HG03342 (cell line): ENCODE results near the gene HTR2C.
"Not testable (repeated sequence)": the region's sequence is repeated elsewhere in the genome, so short reads cannot be mapped to it uniquely, and the experiment has no call there.

Experiments used
- ATAC-seq: cut with Tn5 transposase; IDR thresholded peaks from one replicate; pipeline ENCODE4 v1.9.1; 2021; ENCODE audit warnings: mild to moderate bottlenecking, moderate library complexity; ENCODE audit not compliant: unreplicated experiment

The HTR2C gene

DNA sequence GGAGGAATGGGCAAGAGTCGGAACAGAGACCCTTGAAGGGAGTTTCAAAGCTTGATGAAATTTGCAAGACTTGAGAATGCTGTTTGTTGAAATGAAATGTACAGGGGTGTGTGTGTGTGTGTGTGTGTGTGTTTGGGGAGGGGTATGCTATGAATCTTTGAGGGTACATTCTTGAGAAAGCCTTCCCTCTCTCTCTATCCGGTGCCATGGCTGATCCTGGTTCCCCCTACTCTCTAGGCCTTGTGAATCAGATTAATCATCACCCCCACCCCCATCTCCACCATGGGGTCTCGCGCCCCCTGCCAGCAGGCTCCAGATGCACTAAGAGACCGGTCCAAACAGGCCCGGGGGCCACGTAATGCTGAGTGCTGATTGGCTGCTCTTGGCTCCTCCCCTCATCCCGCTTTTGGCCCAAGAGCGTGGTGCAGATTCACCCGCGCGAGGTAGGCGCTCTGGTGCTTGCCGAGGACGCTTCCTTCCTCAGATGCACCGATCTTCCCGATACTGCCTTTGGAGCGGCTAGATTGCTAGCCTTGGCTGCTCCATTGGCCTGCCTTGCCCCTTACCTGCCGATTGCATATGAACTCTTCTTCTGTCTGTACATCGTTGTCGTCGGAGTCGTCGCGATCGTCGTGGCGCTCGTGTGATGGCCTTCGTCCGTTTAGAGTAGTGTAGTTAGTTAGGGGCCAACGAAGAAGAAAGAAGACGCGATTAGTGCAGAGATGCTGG is at the start of gene HTR2C:
Gene HTR2C (plus strand): TSS at position 441 of the 729 bp plus-strand sequence. CDS start 142,851 bp downstream, outside the sequence.
- ATAC-seq, result no peak

DNA sequence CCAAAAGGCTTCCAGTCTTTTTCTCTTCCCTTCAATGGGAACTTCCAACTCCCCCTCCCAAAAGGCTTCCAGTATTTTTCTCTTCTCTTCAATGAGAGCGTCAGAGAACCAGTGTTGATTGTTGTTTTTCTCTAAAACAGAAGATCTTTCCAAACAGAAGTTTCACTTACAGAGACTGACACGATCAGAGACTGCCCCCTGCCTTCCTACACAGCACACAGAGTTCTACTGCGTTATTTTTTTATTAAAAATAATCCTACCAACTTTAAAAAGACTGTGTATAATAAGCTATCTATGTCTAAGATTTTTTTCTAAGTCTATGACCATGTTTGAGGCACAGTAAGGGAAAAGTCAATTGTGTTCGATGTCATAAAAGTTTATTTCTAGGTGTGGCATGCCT is 3.5 kb upstream of the HTR2C start:
- ATAC-seq, result no peak

DNA sequence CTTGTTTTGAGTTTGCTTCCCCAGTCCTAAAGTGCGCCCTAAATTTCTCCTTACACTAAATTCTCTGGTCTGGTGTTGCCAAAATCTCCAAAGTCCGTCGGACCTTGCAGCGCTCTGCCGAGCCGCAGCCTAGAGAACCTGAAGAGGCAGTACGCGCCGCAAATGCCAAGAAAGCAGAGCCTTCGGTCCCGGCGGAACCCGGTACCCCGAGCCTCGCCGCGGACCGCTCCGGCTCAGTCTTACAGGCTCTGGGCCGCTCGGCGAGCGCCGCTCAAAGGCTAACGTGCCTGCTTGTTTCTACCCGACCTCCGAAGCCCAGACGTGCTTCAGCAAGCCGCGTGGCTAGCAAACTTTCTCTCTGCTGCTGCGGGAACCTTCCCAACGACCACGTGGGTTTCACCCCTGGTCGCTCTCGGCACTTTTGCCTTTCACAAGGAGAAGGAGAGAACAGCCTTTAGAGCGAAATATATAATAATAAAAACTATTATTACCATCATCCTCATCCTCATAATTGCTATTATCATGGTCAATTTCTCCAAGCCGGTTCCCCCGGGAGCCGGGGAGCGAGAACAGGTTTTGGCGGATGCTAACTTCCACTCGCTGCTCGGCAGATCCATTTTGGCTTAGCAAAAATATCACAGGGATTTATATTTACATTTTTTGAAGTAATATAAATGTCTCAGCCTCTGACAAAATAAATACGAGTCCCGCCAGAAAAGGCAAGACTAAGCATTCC is 2.2 kb upstream of the HTR2C start:
- no peak for ATAC-seq

DNA sequence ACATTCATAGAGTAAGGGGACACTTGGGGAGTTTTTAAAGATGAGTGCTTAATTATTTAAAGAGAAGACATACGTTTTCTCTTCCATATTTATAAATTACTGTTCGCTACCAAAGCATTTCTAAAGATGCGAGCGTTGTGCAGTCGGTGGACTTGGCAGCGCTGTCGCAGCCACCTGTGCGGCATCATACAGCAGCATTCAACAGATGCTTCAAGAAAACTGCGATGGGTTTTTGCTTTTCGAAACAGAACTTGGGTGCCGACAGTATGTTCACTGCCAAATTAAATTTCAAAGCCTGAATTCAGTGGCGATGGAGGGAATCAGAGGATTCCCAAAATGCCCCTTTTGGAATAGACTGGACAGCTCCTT is 1.6 kb upstream of the HTR2C start:
- ATAC-seq, result no peak

DNA sequence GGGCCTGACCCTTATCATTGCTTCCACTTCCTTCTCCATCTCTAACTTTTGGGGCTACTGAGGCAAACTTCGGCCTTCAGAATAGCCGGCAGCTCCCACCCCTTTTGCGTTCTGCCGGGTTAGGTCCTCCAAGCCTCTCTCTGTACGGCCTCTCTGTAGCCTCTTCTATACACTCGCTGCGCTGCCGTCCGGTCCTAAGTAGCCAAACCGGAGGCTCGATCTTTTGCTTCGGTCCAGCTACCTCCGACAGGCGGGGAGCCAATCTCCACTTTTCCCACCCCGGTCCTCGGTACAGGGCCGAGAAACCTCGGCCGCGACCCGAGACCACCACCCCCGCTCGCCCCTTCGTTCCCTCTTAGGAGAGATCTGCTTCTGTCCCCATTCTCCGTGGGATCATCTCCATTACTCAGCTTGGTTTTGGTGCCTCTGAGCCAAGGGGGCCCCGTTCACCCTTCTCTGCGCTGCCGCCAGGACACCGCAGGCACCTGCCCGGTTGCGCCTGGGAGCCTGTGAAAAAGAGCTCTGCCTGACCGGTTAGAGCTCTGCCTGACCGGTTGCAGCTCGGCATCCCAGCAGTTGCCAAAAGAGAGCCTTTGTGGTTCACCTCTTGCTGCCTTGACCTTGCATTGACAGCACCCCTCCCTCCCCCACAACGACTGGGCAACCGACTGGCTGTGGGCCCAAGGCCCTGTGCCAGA is 1.0 kb upstream of the HTR2C start:
- ATAC-seq, result no peak

DNA sequence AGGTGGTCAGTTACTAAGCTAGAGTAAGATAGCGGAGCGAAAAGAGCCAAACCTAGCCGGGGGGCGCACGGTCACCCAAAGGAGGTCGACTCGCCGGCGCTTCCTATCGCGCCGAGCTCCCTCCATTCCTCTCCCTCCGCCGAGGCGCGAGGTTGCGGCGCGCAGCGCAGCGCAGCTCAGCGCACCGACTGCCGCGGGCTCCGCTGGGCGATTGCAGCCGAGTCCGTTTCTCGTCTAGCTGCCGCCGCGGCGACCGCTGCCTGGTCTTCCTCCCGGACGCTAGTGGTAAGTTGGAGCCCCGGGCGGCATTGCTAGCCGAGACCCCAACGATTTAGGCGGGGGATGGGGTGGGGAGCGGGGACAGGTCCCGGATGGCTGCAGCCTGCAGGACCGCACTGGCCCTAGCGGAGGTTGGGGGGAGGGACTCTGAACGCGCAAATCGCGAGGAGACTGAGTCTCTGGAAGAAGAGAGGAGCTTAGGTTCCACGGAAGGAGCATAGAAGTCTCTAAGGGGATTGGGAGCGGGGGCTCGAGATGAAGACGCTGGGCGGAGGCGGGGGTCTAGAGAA is 573 bp downstream of the HTR2C start:
- no peak for ATAC-seq

DNA sequence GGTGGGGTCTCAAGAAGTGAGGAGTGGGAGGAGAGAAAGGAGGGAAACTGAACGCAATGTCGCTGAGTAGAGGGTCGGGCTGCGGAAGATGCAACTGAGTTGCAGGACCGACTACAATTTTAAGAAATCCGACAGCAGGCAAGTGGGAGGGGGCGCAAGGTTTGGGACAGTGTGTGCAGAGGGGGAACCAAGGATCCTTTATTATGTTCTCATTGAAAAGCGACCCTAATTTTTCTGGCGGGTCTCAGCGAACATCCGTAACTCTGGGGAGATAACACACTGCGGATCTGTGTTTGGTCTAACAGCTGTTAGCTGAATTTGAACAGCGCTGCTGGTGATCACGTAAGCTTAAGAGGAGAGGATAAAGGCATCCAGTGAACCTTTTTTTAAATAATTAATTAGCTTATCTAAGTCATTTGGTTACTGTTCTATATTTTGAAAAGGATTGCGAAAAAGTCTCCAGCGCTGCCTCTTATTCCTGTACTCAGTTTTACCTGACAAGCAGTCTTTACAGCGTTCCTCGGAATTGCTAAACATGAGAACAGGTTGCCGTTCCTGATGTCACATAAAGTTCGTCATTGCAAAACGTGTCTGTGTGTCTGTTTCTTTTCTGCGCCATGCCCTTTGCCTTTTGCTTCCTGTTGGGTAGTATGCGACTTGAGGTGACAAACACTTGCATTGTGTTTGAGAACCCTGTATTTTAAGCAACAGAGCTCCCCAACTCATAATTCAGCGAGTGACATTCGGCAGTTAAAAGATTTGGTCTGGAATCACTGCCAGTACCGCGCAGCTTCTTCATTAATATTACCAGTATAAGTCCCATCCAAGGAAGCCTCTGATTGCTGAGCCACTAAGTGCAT is 1.3 kb downstream of the HTR2C start:
- ATAC-seq, result no peak

DNA sequence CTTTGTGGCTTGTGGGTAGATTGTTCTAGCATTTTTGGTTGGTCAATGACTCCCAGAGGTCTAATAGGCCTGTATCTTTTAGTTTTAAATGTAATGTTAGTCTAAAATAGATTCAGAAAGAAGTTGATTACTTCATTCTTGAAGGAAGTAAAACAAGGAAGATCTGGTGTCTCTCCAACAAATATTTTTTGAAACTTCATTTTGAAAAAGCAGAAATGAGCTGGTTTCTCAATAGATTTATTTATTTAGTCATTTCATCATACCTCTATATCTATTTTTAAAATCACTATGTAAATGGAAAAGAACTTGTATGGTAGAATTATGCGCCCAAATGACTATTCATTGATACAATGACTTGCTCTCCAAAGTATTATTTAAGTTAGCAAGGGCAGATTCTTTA is 7.2 kb downstream of the HTR2C start:
- no peak for ATAC-seq

DNA sequence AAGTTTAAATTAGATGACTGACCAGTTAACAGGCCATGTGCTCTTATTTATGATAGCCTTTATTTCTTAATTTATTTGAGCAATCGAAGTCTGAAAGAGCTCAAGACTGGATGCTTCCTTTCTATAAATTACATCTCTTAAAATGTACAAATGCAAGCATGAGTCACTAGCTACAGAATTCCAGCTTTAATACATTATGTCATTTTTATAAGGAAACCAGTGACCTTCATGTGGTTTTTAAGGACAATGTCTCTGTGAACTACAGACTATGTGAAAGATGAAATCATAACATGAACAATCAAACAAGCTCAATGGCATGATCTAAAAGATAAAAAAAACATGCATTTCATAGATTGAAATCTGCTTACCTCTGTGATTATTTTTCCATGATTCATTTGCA is 15.4 kb downstream of the HTR2C start:
- ATAC-seq, result no peak

DNA sequence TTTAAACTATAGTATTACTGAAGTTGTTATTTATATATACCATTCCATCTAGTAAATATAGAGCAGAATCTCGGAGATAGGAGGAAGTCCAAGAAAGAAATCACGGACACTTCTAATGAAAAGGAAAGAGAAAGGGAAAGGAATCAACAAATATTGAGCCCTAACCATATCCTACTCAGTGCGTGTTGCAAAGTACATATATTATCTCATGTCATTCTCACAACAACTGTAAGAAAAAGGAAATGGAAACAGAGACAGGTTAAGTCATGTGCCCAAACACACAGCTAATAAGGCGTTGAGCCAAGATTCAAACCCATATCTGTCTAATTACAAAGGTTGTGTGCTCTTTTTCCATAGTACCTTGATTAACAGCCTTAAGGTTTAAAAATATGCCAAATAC is 16.0 kb downstream of the HTR2C start:
- ATAC-seq, result no peak

DNA sequence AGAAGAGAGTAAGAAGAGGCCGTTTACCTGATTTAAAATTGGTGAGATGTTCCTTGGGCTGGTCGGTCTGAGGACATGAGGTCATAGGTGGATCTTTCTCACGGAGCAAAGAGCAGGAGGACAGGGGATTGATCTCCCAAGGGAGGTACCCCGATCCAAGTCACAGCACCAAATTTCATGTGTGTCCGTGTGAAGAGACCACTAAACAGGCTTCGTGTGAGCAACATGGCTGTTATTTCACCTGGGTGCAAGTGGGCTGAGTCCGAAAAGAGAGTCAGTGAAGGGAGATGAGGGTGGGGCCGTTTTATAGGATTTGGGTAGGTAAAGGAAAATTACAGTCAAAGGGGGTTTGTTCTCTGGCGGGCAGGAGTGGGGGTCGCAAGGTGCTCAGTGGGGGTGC is 22.7 kb downstream of the HTR2C start:
- not testable (repeated sequence) for ATAC-seq

DNA sequence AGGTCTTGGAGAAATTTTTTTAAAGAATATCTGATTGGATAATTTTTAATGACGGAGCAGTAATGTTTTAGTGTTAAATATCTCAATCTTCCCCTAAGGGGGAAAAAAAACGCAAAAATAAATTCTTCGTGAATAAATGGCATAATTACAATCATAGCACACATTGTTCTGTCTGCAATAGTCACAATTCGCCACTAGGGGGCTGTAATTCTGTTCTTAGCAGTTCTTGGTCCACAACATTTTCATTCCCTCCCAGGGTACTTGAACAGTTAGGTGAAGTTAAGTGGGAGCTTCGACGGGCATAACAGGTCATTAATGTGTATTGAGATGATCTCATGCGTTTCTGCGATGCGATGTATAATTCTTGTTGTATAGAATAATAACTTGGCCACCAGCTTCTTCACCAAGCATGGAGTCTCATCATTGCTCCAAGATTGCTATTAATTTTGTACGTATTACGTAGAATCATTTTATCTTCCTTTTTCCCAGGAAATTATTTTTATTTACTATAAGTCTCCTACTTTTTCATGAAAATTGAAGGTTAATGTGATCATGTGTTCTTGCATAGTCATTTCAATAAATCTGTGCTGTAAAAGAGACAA is 27.2 kb downstream of the HTR2C start:
- ATAC-seq, result peak; percentile 97

DNA sequence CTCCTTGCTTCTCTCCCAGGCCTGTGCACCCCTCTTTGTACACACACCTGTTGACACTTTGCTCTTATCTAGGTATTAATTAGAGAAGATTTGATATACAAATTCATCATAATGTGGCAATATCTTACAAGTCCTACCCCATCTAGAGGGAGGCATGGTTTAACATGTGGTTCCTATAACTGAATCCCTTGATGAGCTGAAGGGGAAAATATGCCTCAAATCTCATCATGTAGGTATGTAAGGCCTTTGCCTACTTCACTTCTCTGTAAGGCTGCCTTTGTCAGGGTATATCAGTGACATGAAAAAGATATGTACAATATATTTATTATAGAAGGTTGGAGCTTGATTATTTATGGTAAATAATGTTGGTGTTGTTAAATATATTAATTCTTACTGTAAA is 31.9 kb downstream of the HTR2C start:
- ATAC-seq, result no peak

DNA sequence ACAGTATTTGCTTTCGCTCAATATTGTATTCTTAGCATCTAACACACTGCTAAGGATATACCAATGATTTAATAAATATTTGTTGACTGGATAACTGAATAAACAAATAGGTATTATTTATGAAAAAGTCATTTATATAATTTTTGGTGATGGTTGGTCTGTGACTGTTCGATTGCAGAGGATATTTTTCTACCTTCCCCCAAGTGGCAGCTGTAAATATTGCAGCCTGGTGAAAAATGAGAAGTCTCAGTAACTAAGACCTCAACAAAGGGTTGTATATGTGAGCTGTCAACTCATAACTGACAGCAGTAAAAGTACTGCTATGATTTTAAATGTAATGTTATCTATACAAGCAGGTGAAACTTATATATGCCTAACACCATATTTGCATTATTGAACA is 36.0 kb downstream of the HTR2C start:
- peak; percentile 92 for ATAC-seq

DNA sequence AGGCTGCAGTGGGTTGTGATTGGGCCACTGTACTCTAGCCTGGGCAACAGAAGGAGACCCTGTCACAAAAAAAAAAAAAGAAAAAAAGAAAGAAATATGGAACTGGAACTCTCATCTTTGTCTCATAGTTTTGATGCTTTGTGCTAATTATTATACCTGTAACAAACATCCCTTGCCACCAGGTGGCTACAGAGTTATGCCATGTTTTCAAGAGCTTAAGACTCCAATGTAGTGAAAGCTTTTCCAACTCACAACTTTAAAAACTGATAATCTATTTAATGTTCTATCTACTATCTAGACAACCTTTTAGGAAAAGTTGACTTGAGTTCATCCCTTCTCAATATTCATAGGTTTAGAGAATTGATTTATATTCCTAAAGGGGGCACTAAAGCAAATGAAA is 42.4 kb downstream of the HTR2C start:
- peak; percentile 74 for ATAC-seq

DNA sequence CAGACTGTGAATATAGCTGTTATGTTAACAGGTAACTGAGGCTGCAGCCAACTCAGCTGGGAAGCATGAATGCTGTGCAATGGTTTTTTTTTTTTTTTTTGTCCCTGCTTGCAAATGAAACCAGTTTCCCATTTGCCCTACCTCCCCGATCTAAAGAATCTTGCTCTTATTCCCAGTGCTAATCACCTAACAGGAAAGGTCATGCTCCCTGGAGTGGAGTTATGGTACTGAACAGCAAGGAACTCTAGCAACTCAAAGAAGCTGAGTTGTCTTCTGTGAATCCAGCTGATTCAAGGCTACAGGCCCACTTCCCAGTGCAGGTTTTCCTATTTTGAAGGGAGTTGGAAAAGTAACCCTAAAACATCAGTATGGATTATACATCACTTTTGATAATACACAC is 52.1 kb downstream of the HTR2C start:
- ATAC-seq, result no peak

DNA sequence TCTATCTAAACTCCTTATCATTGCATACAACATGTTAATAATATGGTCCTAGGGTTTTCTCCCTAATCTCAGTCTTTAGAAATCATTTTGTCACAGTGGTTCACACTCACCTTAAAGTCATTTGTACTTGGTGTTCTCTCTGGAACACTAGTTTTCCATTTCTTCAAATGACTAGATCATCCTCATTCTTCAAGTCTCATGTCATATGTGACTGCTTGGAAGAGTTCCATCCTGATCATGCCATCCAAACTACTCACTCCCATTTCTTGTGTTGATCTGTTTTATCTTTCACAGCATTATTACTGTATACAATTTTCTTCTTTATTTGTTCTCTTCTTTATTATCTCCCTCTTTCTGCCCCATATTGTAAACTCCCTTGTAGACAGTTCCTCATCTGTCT is 66.5 kb downstream of the HTR2C start:
- no peak for ATAC-seq

DNA sequence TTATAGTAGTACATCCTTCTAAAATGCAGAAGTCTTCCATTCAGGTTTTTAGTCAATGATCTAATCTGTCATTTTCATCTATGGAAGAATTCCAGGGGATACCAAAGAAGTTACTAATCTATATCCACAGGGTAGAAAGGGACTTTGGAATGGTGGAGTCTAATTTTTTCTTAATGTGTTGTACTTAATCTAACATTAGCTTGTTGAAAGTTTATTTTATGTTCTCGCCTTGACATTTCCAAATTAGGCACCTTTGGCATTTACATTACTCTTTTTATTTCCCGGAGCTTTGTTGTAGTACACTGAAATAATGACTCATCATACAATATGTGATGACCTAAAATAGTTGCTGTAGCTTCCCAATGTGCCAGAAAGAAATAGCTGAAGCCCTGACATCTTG is 91.5 kb downstream of the HTR2C start:
- no peak for ATAC-seq

DNA sequence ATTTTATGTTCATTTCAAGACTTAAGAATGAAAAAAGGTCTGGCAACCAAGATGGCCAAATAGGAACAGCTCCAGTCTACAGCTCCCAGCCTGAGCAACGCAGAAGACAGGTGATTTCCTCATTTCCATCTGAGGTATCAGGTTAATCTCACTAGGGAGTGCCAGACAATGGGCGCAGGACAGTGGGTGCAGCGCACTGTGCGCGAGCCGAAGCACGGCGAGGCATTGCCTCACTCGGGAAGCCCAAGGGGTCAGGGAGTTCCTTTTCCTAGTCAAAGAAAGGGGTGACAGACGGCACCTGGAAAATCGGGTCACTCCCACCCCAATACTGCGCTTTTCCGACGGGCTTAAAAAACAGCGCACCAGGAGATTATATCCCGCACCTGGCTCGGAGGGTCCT is 116.6 kb downstream of the HTR2C start:
- not testable (repeated sequence) for ATAC-seq

DNA sequence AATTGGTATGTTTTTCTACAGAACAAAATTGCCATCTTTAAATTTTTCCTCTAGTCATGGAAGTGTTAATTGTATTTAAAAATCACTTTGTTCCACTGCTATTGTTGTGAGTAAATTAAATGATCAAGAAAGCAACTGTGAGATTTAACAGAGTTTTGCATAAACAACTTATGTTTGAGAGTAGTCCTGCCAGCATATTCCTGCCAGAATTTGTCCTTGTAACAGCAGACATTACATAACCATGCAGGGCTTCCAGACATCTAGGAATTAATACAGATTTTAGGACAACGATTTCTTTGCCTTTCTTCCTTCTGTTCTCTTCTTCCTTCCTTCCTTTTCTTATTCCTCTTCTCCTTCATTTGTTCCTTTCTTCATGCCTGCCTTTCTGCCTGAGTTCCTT is 125.5 kb downstream of the HTR2C start:
- ATAC-seq, result no peak
